NCI-H2029 treated with DMSO at 0.1 percent for 48 hours (cell line): Measurements from ENCODE around the gene LGALS7B.
"Not testable (repeated sequence)": the region's sequence is repeated elsewhere in the genome, so short reads cannot be mapped to it uniquely, and the experiment has no call there.

Experiments
- DNase-seq: peaks from one replicate; lab custom pipeline; 2025; lab: John Stamatoyannopoulos, UW

The LGALS7B gene

GRCh38 chr19:38788478-38789243 is at the start of gene LGALS7B:
Gene LGALS7B (plus strand): TSS chr19:38789200. CDS start chr19:38789227, 27 bp downstream.
- DNase-seq = no peak

GRCh38 chr19:38739440-38740256 is 49.4 kb upstream of the LGALS7B start:
- no peak for DNase-seq

- DNase-seq = no peak
Measured at GRCh38 chr19:38740257-38740592, 48.8 kb upstream of the LGALS7B start.

- no peak for DNase-seq
Measured at GRCh38 chr19:38740932-38741331, 48.1 kb upstream of the LGALS7B start.

GRCh38 chr19:38741670-38742069 is 47.3 kb upstream of the LGALS7B start:
- no peak for DNase-seq

GRCh38 chr19:38742296-38742695 is 46.7 kb upstream of the LGALS7B start:
- no peak for DNase-seq

- DNase-seq = no peak
Measured at GRCh38 chr19:38742906-38743305, 46.1 kb upstream of the LGALS7B start.

- DNase-seq = no peak
Measured at GRCh38 chr19:38743394-38744297, 45.4 kb upstream of the LGALS7B start.

- no peak for DNase-seq
Measured at GRCh38 chr19:38744298-38744681, 44.7 kb upstream of the LGALS7B start, which contains the start of gene CAPN12. Gene CAPN12 (minus strand): TSS chr19:38744474. CDS start chr19:38744165, 309 bp downstream.

GRCh38 chr19:38744874-38745273 is 44.1 kb upstream of the LGALS7B start:
- DNase-seq = no peak

- DNase-seq = no peak
Measured at GRCh38 chr19:38745316-38745715, 43.7 kb upstream of the LGALS7B start.

- DNase-seq = not testable (repeated sequence)
Measured at GRCh38 chr19:38753783-38754182, 35.2 kb upstream of the LGALS7B start.

- DNase-seq = not testable (repeated sequence)
Measured at GRCh38 chr19:38754196-38754595, 34.8 kb upstream of the LGALS7B start.

GRCh38 chr19:38759590-38760003 is 29.4 kb upstream of the LGALS7B start:
- DNase-seq = no peak

GRCh38 chr19:38760805-38761517 is 28.0 kb upstream of the LGALS7B start:
- not testable (repeated sequence) for DNase-seq

- DNase-seq = not testable (repeated sequence)
Measured at GRCh38 chr19:38761884-38762389, 27.1 kb upstream of the LGALS7B start.

- no peak for DNase-seq
Measured at GRCh38 chr19:38763795-38764220, 25.2 kb upstream of the LGALS7B start.

- no peak for DNase-seq
Measured at GRCh38 chr19:38765214-38765613, 23.8 kb upstream of the LGALS7B start.

- no peak for DNase-seq
Measured at GRCh38 chr19:38766276-38767047, 22.5 kb upstream of the LGALS7B start.

- DNase-seq = no peak
Measured at GRCh38 chr19:38769635-38770211, 19.3 kb upstream of the LGALS7B start.
